Coronary artery (tissue), 2 donors: ENCODE measurements around the gene SNRPA1.

Experiments used
- DNase-seq: peaks from one replicate; pipeline ENCODE4 v3.0.0-alpha.2; 2017; ENCODE audit warnings: low spot score
- H3K27ac ChIP-seq, 2 donors: fragments of 200-600 bp; sonication (generic); one replicate each; pipeline ENCODE4 v1.5.1; 2016 to 2019
- H3K4me3 ChIP-seq: fragments of 200-600 bp; sonication (generic); 2 replicates; pipeline ENCODE4 v1.5.1; 2016; ENCODE audit warnings: mild to moderate bottlenecking, moderate library complexity
- TF ChIP-seq, protein P1 (sequence below): fragments of 200-600 bp; sonication (generic); IDR thresholded peaks from one replicate; pipeline ENCODE4 v1.5.1; 2019; ENCODE audit warnings: antibody characterized with exemption

SNRPA1 gene

DNA sequence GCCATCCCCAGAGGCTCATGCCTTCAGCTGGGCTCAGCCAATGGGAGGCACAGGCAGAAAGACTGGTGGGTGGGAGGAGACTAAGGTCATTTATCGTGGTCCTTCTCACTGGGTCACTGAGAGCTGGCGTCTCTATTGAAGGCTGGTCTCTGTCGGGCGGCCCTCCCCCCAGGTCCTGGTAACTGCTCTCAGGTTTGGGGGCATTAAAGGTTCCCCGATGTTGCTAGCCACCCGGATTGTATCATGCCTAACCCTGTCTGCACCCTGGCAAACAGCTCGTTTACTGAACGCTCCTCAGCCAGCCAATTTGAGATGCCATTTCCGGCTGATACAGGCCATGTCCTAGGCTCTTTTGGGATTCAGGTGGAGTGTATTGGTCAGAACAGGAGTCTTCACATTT, 28.3 kb downstream of the SNRPA1 start:
- Histone ChIP-seq H3K27ac (peak overlapping the region in 1 of 2 donors; percentile 76), H3K4me3 (no peak overlapping the region)
- TF ChIP-seq, protein P1, sequence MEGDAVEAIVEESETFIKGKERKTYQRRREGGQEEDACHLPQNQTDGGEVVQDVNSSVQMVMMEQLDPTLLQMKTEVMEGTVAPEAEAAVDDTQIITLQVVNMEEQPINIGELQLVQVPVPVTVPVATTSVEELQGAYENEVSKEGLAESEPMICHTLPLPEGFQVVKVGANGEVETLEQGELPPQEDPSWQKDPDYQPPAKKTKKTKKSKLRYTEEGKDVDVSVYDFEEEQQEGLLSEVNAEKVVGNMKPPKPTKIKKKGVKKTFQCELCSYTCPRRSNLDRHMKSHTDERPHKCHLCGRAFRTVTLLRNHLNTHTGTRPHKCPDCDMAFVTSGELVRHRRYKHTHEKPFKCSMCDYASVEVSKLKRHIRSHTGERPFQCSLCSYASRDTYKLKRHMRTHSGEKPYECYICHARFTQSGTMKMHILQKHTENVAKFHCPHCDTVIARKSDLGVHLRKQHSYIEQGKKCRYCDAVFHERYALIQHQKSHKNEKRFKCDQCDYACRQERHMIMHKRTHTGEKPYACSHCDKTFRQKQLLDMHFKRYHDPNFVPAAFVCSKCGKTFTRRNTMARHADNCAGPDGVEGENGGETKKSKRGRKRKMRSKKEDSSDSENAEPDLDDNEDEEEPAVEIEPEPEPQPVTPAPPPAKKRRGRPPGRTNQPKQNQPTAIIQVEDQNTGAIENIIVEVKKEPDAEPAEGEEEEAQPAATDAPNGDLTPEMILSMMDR, result no peak
- peak; percentile 58 for DNase-seq

GRCh38 chr15:101266034-101266433, 29.0 kb downstream of the SNRPA1 start:
- TF ChIP-seq, protein P1, result no peak
- peak overlapping the region in 1 of 2 donors; percentile 76 for H3K27ac ChIP-seq
- peak; percentile 69 for DNase-seq
- no peak overlapping the region for H3K4me3 ChIP-seq

DNA sequence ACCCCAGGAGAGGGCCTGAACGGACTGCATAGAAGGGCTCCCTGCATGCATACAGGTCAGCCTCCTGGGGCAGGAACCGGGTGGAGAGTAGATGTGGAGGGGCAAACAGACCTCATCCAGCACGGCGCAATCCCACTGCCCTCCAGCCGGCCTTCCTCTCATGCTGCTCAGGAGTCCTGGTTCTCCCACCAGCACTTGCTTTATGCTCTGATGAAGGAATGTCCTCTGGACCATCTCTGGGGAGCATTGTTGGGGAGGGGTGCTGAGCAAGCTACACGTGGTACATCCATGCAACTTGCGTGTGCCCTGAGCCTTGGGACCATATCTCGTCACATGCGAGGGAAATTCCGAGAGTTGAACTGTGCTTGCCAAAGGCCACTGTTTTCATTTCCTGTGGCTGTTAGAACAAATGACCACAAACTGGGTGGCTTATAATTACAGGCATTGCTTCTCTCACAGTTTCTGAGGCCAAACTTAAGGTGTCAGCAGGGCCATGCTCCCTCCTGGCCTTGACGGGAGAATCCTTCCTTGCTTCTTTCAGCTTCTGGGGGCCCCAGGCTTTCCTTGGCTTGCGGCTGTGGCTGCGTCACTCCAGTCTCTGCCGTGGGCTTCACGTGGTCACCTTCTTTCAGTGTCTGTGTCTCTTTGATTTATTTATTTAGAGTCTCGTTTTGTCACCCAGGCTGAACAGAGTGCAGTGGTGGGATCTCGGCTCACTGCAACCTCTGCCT, 30.0 kb downstream of the SNRPA1 start:
- DNase-seq, result peak; percentile 64
- H3K4me3 ChIP-seq, result no peak overlapping the region
- TF ChIP-seq, protein P1, result no peak
- no peak overlapping the region for H3K27ac ChIP-seq

DNA sequence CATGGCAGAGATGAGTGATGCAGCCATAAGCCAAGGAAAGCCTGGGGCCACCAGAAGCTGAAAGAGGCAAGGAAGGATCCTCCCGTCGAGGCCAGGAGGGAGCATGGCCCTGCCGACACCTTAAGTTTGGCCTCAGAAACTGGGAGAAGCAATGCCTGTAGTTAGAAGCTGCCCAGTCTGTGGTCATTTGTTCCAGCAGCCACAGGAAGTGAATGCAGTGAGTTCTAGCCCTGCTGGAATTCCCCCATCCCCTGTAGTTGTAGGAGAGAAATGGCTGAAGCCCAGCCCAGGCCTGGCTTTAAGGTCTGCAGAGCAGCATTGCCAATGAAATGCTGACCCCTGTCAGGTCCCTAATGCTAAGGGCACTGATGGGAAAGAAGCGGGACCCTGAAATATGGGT, 31.0 kb downstream of the SNRPA1 start:
- Histone ChIP-seq H3K4me3 (no peak overlapping the region), H3K27ac (no peak overlapping the region)
- TF ChIP-seq, protein P1, result no peak
- peak; percentile 64 for DNase-seq

DNA sequence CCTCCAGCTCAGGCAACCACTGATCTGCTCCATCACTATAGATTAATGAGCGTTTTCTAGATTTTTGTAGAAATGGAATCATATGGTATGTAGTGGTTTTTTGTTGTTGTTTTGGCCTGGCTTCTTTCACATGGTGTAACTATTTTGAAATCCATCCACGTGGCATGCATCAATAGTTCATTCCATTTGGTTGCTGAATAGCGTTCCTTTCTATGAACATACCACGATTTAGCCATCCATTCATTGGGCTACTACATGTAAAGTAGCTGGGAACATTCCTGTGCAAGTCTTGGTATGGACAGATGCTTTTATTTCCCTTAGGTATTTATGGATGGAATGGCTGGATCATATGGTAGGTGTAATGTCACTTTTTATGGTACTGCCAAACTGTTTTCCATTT, 32.5 kb downstream of the SNRPA1 start:
- DNase-seq, result no peak

DNA sequence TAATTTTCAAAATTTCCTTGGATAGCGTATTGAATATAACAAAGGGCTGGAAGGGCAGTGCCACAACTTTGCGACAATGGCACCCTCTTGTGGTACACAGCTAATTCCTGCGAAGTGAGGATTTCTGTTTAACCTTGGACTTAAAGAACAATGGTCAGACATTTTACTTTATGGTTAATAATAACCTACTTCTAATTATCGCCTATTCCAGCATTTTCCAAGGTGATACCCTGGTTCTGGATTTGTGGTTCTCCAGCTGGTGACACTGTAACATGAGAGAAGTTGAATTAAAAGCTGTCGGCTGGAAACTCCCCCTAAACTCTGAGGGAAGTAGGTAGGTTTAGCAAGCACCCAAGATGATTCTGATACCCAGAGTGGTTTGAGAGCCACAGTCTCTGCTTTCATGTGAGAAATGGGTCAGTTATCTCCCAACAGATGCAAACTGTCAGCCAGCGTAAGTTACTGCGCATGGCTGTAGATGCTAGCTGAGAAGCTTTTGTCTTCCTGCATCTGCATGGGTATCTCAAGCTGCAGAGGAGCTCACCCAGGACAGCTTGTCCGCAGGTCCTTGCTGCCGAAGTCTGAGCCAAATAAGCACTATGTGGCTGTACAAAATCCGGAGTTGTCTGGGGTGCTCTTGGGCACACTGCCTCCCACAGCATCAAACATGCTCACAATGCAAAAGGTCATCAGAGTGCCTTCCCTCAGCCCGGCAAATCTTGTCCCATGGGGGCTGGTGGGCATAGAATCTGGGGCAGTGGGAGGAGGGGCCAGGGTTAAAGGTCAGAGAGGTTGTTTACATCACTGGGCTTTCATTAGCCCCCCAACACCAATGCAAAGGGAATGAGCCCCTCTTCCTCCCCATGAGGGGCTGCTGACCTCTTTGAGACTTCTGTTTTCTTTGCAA, 36.6 kb downstream of the SNRPA1 start:
- TF ChIP-seq, protein P1, result peak; percentile 49
- Histone ChIP-seq H3K27ac (no peak overlapping the region), H3K4me3 (no peak overlapping the region)
- peak; percentile 64 for DNase-seq

More for the DNA sequence above, 32.5 kb downstream of the SNRPA1 start:
- TF ChIP-seq, protein P1, result no peak
- H3K4me3 ChIP-seq, result no peak overlapping the region
- H3K27ac ChIP-seq, result no peak overlapping the region
